ENCODE data around the gene TBC1D4.
"Not testable (repeated sequence)": the region's sequence is repeated elsewhere in the genome, so short reads cannot be mapped to it uniquely, and the experiment has no call there.

The TBC1D4 gene

GRCh38 chr13:75357576-75358289 lies 124.2 kb downstream of the TBC1D4 start:
- peak; percentile 77 for DNase-seq (ENCODE audit: low spot score)

GRCh38 chr13:75356421-75356820 lies 125.5 kb downstream of the TBC1D4 start:
- no peak for DNase-seq (ENCODE audit: low spot score)

- no peak for DNase-seq (ENCODE audit: low spot score)
Measured at GRCh38 chr13:75355609-75356008, 126.4 kb downstream of the TBC1D4 start.

- DNase-seq (ENCODE audit: low spot score), result no peak
Measured at GRCh38 chr13:75353781-75354193, 128.2 kb downstream of the TBC1D4 start.

GRCh38 chr13:75352641-75353327 lies 129.2 kb downstream of the TBC1D4 start:
- no peak for DNase-seq (ENCODE audit: low spot score)

- not testable (repeated sequence) for DNase-seq (ENCODE audit: low spot score)
Measured at GRCh38 chr13:75351538-75351937, 130.4 kb downstream of the TBC1D4 start.

- DNase-seq (ENCODE audit: low spot score), result no peak
Measured at GRCh38 chr13:75347925-75348324, 134.0 kb downstream of the TBC1D4 start.

- no peak for DNase-seq (ENCODE audit: low spot score)
Measured at GRCh38 chr13:75347457-75347856, 134.5 kb downstream of the TBC1D4 start.

- no peak for DNase-seq (ENCODE audit: low spot score)
Measured at GRCh38 chr13:75345193-75345592, 136.8 kb downstream of the TBC1D4 start.

GRCh38 chr13:75341028-75341427 lies 140.9 kb downstream of the TBC1D4 start:
- no peak for DNase-seq (ENCODE audit: low spot score)

GRCh38 chr13:75339635-75340374 lies 142.2 kb downstream of the TBC1D4 start:
- DNase-seq (ENCODE audit: low spot score), result peak; percentile 16

- no peak for DNase-seq (ENCODE audit: low spot score)
Measured at GRCh38 chr13:75334634-75335447, 147.1 kb downstream of the TBC1D4 start.

GRCh38 chr13:75333103-75333502 lies 148.9 kb downstream of the TBC1D4 start:
- no peak for DNase-seq (ENCODE audit: low spot score)

GRCh38 chr13:75331792-75332349 lies 150.1 kb downstream of the TBC1D4 start:
- no peak for DNase-seq (ENCODE audit: low spot score)

GRCh38 chr13:75330770-75331169 lies 151.2 kb downstream of the TBC1D4 start:
- DNase-seq (ENCODE audit: low spot score), result no peak

- no peak for DNase-seq (ENCODE audit: low spot score)
Measured at GRCh38 chr13:75329723-75330122, 152.2 kb downstream of the TBC1D4 start.

GRCh38 chr13:75329097-75329496 lies 152.9 kb downstream of the TBC1D4 start:
- DNase-seq (ENCODE audit: low spot score), result no peak

GRCh38 chr13:75327135-75327510 lies 154.8 kb downstream of the TBC1D4 start:
- no peak for DNase-seq (ENCODE audit: low spot score)

GRCh38 chr13:75326173-75327134 lies 155.5 kb downstream of the TBC1D4 start:
- no peak for DNase-seq (ENCODE audit: low spot score)

GRCh38 chr13:75325711-75326110 lies 156.3 kb downstream of the TBC1D4 start:
- DNase-seq (ENCODE audit: low spot score), result no peak
